ENCODE data around the gene SLC2A4. TPM values are rescaled to one million over a fixed set of nuclear protein-coding genes. Genes with fewer than 3 reads are reported as not detected.

SLC2A4 gene
- total RNA-seq, 1 experiment from 2014 or later = 0.29 TPM

Other genes starting within 250 kb of the SLC2A4 start
- 8.8 to 12.1 TPM (median 10.0 TPM) in 5 replicates for gene SLC16A13, start 245.7 kb upstream of the SLC2A4 start, total RNA-seq (2022; extraction: Qiagen RNA extraction; ENCODE audit: low read depth)
- not detected in 5 replicates for gene SLC16A11, start 237.6 kb upstream of the SLC2A4 start, total RNA-seq (2022; extraction: Qiagen RNA extraction; ENCODE audit: low read depth)
- gene CLEC10A, start 201.5 kb upstream of the SLC2A4 start, total RNA-seq (2022; extraction: Qiagen RNA extraction; ENCODE audit: low read depth) = not detected in 5 replicates
- 0.36 TPM in 1 of 5 replicates, not detected in the others for gene ASGR2, start 166.9 kb upstream of the SLC2A4 start, total RNA-seq (2022; extraction: Qiagen RNA extraction; ENCODE audit: low read depth)
- gene ASGR1, start 102.3 kb upstream of the SLC2A4 start, total RNA-seq (2022; extraction: Qiagen RNA extraction; ENCODE audit: low read depth) = 1.0 to 1.5 TPM (median 1.3 TPM) in 5 replicates
- 7.2 to 10.7 TPM (median 8.9 TPM) in 5 replicates for gene DLG4, start 61.9 kb upstream of the SLC2A4 start, total RNA-seq (2022; extraction: Qiagen RNA extraction; ENCODE audit: low read depth)
- gene ACADVL, start 61.8 kb upstream of the SLC2A4 start, total RNA-seq (2022; extraction: Qiagen RNA extraction; ENCODE audit: low read depth) = 373 to 531 TPM (median 506 TPM) in 5 replicates
- gene DVL2, start 47.2 kb upstream of the SLC2A4 start, total RNA-seq (2022; extraction: Qiagen RNA extraction; ENCODE audit: low read depth) = 26.1 to 39.5 TPM (median 37.0 TPM) in 5 replicates
- 82.3 to 110 TPM (median 92.2 TPM) in 5 replicates for gene PHF23, start 42.3 kb upstream of the SLC2A4 start, total RNA-seq (2022; extraction: Qiagen RNA extraction; ENCODE audit: low read depth)
- gene GABARAP, start 39.3 kb upstream of the SLC2A4 start, total RNA-seq (2022; extraction: Qiagen RNA extraction; ENCODE audit: low read depth) = 678 to 759 TPM (median 700 TPM) in 5 replicates
- 210 to 241 TPM (median 229 TPM) in 5 replicates for gene CTDNEP1, start 30.0 kb upstream of the SLC2A4 start, total RNA-seq (2022; extraction: Qiagen RNA extraction; ENCODE audit: low read depth)
- gene ELP5, start 29.5 kb upstream of the SLC2A4 start, total RNA-seq (2022; extraction: Qiagen RNA extraction; ENCODE audit: low read depth) = 110 to 138 TPM (median 124 TPM) in 5 replicates
- gene CLDN7, start 19.2 kb upstream of the SLC2A4 start, total RNA-seq (2022; extraction: Qiagen RNA extraction; ENCODE audit: low read depth) = 0.57 to 1.5 TPM (median 0.71 TPM) in 5 replicates
- 0.32 to 0.80 TPM (median 0.41 TPM) in 5 replicates for gene YBX2, start 12.9 kb downstream of the SLC2A4 start, total RNA-seq (2022; extraction: Qiagen RNA extraction; ENCODE audit: low read depth)
- 1,703 to 1,867 TPM (median 1,727 TPM) in 5 replicates for gene EIF5A, start 25.9 kb downstream of the SLC2A4 start, total RNA-seq (2022; extraction: Qiagen RNA extraction; ENCODE audit: low read depth)
- 86.5 to 109 TPM (median 99.7 TPM) in 5 replicates for gene GPS2, start 33.6 kb downstream of the SLC2A4 start, total RNA-seq (2022; extraction: Qiagen RNA extraction; ENCODE audit: low read depth)
- gene NEURL4, start 47.6 kb downstream of the SLC2A4 start, total RNA-seq (2022; extraction: Qiagen RNA extraction; ENCODE audit: low read depth) = 21.8 to 31.5 TPM (median 27.2 TPM) in 5 replicates
- 0.74 to 8.9 TPM (median 4.6 TPM) in 5 replicates for gene ACAP1, start 54.8 kb downstream of the SLC2A4 start, total RNA-seq (2022; extraction: Qiagen RNA extraction; ENCODE audit: low read depth)
- 10.7 to 15.4 TPM (median 12.9 TPM) in 5 replicates for gene KCTD11, start 70.4 kb downstream of the SLC2A4 start, total RNA-seq (2022; extraction: Qiagen RNA extraction; ENCODE audit: low read depth)
- not detected in 5 replicates for gene TMEM95, start 73.4 kb downstream of the SLC2A4 start, total RNA-seq (2022; extraction: Qiagen RNA extraction; ENCODE audit: low read depth)
- 1.5 to 2.1 TPM (median 1.9 TPM) in 5 replicates for gene TNK1, start 99.4 kb downstream of the SLC2A4 start, total RNA-seq (2022; extraction: Qiagen RNA extraction; ENCODE audit: low read depth)
- gene PLSCR3, start 112.8 kb downstream of the SLC2A4 start, total RNA-seq (2022; extraction: Qiagen RNA extraction; ENCODE audit: low read depth) = 35.0 to 47.4 TPM (median 36.8 TPM) in 5 replicates
- 183 to 235 TPM (median 214 TPM) in 5 replicates for gene TMEM256, start 122.4 kb downstream of the SLC2A4 start, total RNA-seq (2022; extraction: Qiagen RNA extraction; ENCODE audit: low read depth)
- gene NLGN2, start 126.1 kb downstream of the SLC2A4 start, total RNA-seq (2022; extraction: Qiagen RNA extraction; ENCODE audit: low read depth) = 13.0 to 21.8 TPM (median 16.6 TPM) in 5 replicates
- not detected in 5 replicates for gene SPEM1, start 138.6 kb downstream of the SLC2A4 start, total RNA-seq (2022; extraction: Qiagen RNA extraction; ENCODE audit: low read depth)
- gene SPEM2, start 143.9 kb downstream of the SLC2A4 start, total RNA-seq (2022; extraction: Qiagen RNA extraction; ENCODE audit: low read depth) = 0.08 TPM in 1 of 5 replicates, not detected in the others
- gene SPEM3, start 147.1 kb downstream of the SLC2A4 start, total RNA-seq (2022; extraction: Qiagen RNA extraction; ENCODE audit: low read depth) = not detected in 5 replicates
- gene TMEM102, start 153.7 kb downstream of the SLC2A4 start, total RNA-seq (2022; extraction: Qiagen RNA extraction; ENCODE audit: low read depth) = 8.7 to 15.2 TPM (median 12.6 TPM) in 5 replicates
- gene FGF11, start 157.8 kb downstream of the SLC2A4 start, total RNA-seq (2022; extraction: Qiagen RNA extraction; ENCODE audit: low read depth) = 0.74 to 1.4 TPM (median 1.2 TPM) in 5 replicates
- gene CHRNB1, start 163.3 kb downstream of the SLC2A4 start, total RNA-seq (2022; extraction: Qiagen RNA extraction; ENCODE audit: low read depth) = 5.7 to 8.0 TPM (median 7.2 TPM) in 5 replicates
- 17.8 to 24.3 TPM (median 22.7 TPM) in 5 replicates for gene ZBTB4, start 197.9 kb downstream of the SLC2A4 start, total RNA-seq (2022; extraction: Qiagen RNA extraction; ENCODE audit: low read depth)
- gene SLC35G6, start 199.7 kb downstream of the SLC2A4 start, total RNA-seq (2022; extraction: Qiagen RNA extraction; ENCODE audit: low read depth) = not detected in 5 replicates
- gene POLR2A, start 202.6 kb downstream of the SLC2A4 start, total RNA-seq (2022; extraction: Qiagen RNA extraction; ENCODE audit: low read depth) = 62.1 to 84.5 TPM (median 77.7 TPM) in 5 replicates